Stimulated activated naive CD4-positive, alpha-beta T cell (primary cell): Measurements from ENCODE around the gene GPR119.
"Not testable (repeated sequence)": the region's sequence is repeated elsewhere in the genome, so short reads cannot be mapped to it uniquely, and the experiment has no call there.

Experiments used
- DNase-seq, 6 experiments: peaks; one replicate each; lab custom pipeline; 2025; lab: John Stamatoyannopoulos, UW

The GPR119 gene

GRCh38 chrX:130385520-130385919, at the start of gene GPR119:
TSS of gene GPR119 (minus strand) at chrX:130385674. CDS start at chrX:130385447, 227 bp downstream.
- DNase-seq = no peak

- not testable (repeated sequence) for DNase-seq
These were observed 43.8 kb upstream of the GPR119 start for GRCh38 chrX:130429236-130429635.

DNA sequence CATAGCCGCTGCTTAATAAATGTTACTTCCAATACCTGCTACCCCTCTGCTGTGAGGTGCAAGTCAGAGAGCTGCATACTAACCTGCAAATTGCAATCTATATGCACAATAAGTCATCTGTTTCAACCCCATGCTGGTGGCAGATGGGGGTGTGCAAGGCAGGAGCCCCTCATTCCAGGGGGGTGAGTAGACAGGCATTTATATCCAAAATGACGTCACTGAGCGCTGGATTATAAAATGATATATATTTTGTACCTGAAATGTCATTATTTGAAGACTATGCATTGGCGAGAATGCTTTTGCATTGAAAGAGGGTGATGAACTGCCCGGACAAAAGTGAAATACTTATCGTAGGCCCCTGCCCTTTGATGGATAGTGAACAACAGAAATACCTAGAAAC, 41.1 kb upstream of the GPR119 start:
- no peak for DNase-seq

DNA sequence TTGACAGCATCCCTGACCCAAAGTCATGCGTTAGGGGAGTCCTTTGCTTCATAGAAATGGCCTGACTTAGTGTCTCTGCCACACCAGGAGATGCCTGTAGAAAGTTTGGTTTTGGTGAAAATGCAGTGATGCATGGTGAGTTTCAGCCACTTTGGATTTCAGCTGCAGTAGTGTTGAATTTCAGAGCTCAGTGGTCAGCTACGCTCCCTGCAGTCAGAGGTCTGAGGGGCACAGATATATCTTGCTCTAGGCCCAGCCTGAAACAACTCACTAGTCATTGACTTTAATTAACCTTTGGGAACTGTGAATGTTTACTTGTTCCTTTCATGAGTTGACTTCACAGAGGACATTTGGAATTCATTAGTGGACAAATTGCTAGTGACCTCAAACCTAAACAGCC, 33.8 kb upstream of the GPR119 start:
- DNase-seq = no peak

DNA sequence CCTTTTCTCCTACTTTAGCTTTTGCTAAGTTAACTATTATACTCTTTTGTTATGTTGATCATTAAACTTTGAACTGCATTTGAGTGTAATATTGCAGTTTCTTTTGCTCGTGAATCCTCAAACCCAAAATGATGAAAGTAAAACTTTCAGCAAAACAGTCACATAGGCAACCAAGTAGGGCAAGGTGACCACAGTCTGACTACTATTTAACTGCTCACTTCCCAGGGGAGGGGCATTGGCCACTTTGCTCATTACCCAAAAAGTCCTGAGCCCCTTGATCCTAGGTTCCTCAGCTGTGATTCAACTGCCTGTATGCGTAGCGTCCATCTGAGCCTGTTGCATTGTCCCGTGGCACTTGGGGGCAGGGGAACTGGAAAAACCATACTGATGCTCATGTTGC, 33.3 kb upstream of the GPR119 start:
- DNase-seq = no peak

- DNase-seq = no peak
These were observed 32.6 kb upstream of the GPR119 start for GRCh38 chrX:130418066-130418465.

DNA sequence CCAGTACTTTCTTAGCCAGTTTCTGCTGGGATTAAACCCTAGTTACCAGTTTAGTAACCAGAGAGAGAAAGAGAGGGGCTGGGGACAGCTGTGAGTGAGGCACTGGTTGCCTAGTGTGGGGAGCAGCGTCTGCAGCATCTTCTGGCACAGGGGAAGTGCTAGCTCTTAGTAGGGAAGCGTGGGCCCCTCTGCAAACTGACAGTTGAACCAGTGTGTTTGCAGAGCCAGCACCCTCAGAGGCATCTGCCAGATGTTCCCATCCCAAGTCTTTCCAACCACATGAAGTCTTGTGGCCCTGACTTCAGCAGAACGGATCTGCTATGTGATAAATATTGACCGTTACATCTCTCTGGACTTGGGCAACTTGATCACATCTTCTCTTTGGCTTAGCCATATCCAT, 31.3 kb upstream of the GPR119 start:
- no peak for DNase-seq

GRCh38 chrX:130415201-130415600, 29.7 kb upstream of the GPR119 start:
- DNase-seq = no peak

DNA sequence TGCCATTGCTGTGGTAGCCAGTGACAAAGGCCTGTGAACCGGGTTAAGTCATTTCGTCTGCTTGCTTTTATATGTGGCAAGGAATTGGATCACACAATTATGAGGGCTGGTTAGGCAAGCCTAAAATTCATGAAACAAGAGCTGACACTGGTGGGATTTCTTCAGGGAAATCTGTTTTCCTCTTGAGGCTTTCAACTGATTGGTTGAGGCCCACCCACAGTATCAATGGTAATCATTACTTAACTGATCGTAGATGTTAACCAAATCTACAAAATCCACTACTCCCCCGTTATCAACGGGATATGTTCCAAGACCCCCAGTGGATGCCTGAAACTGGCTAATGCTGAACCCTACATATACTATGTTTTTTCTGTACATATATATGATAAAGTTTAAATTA, 29.3 kb upstream of the GPR119 start:
- DNase-seq = no peak

DNA sequence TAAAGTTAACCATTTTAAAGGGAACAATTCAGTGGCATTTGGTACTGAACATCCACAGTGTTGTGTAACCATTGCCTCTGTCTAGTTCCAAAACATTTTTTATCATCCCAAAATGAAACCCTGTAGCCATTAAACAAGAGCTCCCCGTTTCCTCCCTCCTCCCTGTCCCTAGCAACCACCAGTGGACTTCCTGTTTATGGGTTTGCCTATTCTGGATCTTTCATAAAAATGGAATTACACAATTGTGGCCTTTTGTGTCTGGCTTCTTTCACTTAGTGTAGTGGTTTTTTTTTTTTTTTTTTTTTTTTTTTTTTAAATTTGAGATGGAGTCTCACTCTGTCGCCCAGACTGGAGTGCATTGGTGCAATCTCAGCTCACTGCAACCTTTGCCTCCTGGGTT, 27.9 kb upstream of the GPR119 start:
- no peak for DNase-seq

DNA sequence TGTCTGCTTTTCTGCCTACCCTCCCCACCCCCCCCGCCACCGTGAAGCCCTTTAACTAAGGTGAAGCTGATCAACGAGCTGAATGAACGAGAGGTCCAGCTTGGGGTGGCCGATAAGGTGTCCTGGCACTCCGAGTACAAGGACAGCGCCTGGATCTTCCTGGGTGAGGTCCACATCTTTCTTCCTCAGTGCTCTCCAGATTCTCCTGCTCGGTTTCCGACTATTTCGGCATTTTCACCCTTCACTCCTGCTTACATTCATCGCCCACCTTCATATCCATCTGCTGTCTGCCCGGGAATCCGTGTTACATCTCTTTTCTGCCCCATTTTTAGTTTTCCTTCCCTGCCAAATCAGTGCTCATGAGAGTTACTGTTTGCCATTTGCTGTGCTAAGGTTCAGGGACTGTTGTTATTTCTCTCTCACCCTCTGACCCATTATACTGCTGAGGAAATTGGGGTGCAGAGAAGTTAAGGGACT, 16.8 kb upstream of the GPR119 start:
- DNase-seq = peak in 1 of 6 experiments; percentile 21

DNA sequence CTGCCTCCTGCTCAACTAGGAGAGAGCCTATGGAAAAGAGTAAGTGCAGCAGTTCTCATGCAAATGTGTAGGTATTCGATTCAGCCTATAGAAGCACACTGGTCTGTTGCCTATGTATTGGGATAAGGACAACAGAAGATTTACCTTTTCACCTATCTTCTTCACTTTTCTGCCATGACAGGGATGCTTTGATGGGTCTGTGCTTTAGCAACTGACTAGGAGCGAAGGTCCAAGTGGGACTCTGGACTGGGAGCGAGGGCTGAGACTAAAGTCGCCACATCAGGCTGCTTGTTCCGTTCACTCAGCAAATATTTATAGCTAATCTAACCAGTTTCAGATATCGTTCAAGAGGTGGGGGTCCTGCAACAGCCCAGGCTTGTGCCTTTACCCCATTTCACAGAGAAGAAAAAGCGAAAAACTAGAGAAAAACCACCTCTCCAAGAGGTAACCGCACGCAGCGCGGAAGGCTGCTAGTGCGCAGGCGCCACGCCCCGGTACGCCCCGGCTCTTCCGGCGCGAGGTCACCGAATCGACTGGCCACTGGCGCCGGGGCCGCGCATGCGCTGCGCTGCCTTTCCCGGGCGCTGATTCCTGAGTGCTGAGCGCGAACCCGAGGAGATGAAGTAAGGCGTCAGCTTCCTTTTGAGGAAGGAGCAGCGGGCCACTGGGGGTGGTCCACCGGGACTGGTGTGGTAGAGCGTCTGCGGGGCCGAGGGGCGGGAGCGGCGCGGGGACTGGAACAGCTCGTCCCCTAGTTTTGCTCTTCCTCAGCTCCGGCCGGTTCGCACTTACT, 16.1 kb upstream of the GPR119 start, which contains the start of gene RBMX2:
Gene RBMX2 (plus strand): TSS at position 573 of the 793 bp plus-strand sequence. CDS start 46 bp downstream, at position 619.
- DNase-seq = peak; percentile 39 to 69 (median 58)

- no peak for DNase-seq
These were observed 9.9 kb upstream of the GPR119 start for GRCh38 chrX:130395341-130395740.

GRCh38 chrX:130393451-130394074, 8.1 kb upstream of the GPR119 start:
- DNase-seq = no peak

GRCh38 chrX:130386408-130386808, 934 bp upstream of the GPR119 start:
- no peak for DNase-seq

GRCh38 chrX:130378024-130378669, 7.3 kb downstream of the GPR119 start:
- no peak for DNase-seq

DNA sequence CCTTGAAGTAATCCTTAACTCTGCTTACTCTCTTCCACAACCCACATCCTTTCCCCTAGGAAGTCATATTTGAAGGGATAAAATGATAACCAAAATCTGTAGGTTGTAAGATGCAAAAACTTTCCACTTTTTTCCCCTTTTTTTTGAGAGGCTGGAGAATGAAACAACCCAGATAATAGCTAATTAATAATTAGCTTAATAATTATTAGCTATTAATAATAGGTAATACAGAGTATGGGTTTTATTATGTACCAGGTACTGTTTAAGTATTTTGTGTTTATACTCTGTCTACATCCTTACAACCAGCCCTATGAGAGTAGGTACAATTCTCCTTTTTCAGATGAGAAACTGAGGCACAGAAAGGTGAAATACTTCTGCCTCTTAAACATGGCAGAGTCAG, 9.4 kb downstream of the GPR119 start:
- no peak for DNase-seq

DNA sequence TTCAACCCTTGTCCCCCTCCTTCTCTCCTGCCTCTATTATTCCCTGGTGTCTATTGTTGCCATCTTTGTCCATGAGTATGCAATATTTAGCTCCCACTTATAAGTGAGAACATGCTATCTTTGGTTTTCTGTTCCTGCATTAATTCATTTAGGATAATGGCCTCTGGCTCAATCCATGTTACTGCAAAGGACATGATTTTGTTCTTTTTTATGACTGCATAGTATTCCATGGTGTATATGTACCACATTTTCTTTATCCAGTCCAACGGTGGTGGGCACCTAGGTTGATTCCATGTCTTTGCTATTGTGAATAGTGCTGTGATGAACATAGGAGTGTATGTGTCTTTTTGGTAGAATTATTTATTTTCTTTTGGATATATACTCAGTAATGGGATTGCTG, 33.4 kb downstream of the GPR119 start:
- not testable (repeated sequence) for DNase-seq

GRCh38 chrX:130351567-130351966, 33.9 kb downstream of the GPR119 start:
- DNase-seq = no peak

- no peak for DNase-seq
These were observed 38.2 kb downstream of the GPR119 start for GRCh38 chrX:130347321-130347720.

GRCh38 chrX:130343411-130343810, 42.1 kb downstream of the GPR119 start:
- no peak for DNase-seq

GRCh38 chrX:130340271-130340670, 45.2 kb downstream of the GPR119 start:
- DNase-seq = no peak
